Measurements from ENCODE around the gene ATP11A.
"Not testable (repeated sequence)": the region's sequence is repeated elsewhere in the genome, so short reads cannot be mapped to it uniquely, and the experiment has no call there.

Gene ATP11A

DNA sequence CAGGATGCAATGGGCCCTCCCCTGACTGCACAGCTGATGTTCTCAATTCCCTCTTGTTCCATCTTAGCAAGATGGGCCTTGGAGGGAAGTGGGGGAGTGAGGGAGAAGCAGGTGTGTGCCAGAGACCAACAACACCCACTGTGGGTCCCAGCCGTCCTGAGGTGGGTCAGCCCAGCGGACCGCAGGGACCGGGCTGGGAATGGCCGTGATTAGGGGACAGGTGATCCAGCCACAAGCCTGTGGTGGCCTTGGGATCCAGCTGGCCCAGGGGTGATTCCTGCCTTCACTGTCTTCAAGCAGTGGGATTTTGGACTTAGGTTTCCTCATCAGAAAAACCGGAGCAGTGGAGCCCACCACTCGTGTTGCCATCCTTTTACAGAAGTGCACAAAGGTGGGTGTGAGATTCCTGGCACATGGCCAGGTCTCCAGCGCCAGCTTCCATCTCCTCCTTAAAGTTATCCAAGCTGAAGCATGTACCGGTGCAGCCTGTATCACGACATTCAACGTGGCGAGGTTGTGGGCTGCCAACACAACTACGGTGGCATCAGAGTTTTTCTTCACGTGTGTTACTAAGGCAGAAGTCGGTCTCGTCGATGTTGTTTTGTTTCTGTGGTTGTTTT lies 9.0 kb upstream of the ATP11A start:
- DNase-seq (ENCODE audit: low spot score), result no peak
- H3K27ac ChIP-seq (ENCODE audit: poor library complexity, severe bottlenecking), result no peak overlapping the region
- H3K4me3 ChIP-seq (ENCODE audit: severe bottlenecking), result no peak overlapping the region
- peaks cover 2% of the 10 kb centered on the region for H3K27me3 ChIP-seq (ENCODE audit: insufficient read depth, poor library complexity, severe bottlenecking)
- no peaks in the 10 kb centered on the region for H3K36me3 ChIP-seq (ENCODE audit: low read depth)
- H3K9me3 ChIP-seq (ENCODE audit: severe bottlenecking), result no peaks in the 10 kb centered on the region
- no peaks in the 10 kb centered on the region for H3K4me1 ChIP-seq (ENCODE audit: insufficient read depth, poor library complexity, severe bottlenecking)
- no peak for ATAC-seq (ENCODE audit: low read depth)
- TF ChIP-seq, protein P1, sequence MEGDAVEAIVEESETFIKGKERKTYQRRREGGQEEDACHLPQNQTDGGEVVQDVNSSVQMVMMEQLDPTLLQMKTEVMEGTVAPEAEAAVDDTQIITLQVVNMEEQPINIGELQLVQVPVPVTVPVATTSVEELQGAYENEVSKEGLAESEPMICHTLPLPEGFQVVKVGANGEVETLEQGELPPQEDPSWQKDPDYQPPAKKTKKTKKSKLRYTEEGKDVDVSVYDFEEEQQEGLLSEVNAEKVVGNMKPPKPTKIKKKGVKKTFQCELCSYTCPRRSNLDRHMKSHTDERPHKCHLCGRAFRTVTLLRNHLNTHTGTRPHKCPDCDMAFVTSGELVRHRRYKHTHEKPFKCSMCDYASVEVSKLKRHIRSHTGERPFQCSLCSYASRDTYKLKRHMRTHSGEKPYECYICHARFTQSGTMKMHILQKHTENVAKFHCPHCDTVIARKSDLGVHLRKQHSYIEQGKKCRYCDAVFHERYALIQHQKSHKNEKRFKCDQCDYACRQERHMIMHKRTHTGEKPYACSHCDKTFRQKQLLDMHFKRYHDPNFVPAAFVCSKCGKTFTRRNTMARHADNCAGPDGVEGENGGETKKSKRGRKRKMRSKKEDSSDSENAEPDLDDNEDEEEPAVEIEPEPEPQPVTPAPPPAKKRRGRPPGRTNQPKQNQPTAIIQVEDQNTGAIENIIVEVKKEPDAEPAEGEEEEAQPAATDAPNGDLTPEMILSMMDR (IDR thresholded peaks at IDR 0.05; ENCODE audit: poor library complexity, severe bottlenecking), result no peak

DNA sequence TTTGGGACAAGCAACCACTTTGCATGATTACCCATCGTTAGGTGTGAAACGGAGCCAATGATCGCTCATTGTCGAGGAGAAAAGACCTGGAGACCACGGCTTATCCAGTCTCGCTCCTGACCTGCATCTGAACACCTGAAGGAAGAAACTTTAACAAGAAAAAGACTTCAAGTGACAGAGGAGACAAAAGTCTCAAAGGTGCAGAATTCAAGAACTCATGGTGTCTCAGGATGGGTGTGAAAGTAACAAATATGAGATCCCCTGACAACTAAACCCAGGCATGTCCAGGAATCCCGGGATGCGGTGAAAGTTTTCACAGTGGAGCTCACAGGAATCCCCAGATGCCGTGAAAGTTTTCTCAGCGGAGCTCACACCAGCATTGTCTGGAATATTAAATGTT lies 6.3 kb upstream of the ATP11A start:
- DNase-seq (ENCODE audit: low spot score) (no peak), ATAC-seq (ENCODE audit: low read depth) (no peak)
- H3K36me3 ChIP-seq (ENCODE audit: low read depth), result no peaks in the 10 kb centered on the region
- no peak overlapping the region for H3K27ac ChIP-seq (ENCODE audit: poor library complexity, severe bottlenecking)
- no peaks in the 10 kb centered on the region for H3K27me3 ChIP-seq (ENCODE audit: insufficient read depth, poor library complexity, severe bottlenecking)
- no peaks in the 10 kb centered on the region for H3K9me3 ChIP-seq (ENCODE audit: severe bottlenecking)
- TF ChIP-seq, protein P1 (IDR thresholded peaks at IDR 0.05; ENCODE audit: poor library complexity, severe bottlenecking), result no peak
- H3K4me3 ChIP-seq (ENCODE audit: severe bottlenecking), result no peak overlapping the region
- H3K4me1 ChIP-seq (ENCODE audit: insufficient read depth, poor library complexity, severe bottlenecking), result no peaks in the 10 kb centered on the region

- TF ChIP-seq, protein P1 (IDR thresholded peaks at IDR 0.05; ENCODE audit: poor library complexity, severe bottlenecking), result no peak
- Histone ChIP-seq H3K27ac (ENCODE audit: poor library complexity, severe bottlenecking) (no peak overlapping the region), H3K4me3 (ENCODE audit: severe bottlenecking) (no peak overlapping the region), H3K36me3 (ENCODE audit: low read depth) (no peaks in the 10 kb centered on the region), H3K27me3 (ENCODE audit: insufficient read depth, poor library complexity, severe bottlenecking) (no peaks in the 10 kb centered on the region), H3K9me3 (ENCODE audit: severe bottlenecking) (no peaks in the 10 kb centered on the region), H3K4me1 (ENCODE audit: insufficient read depth, poor library complexity, severe bottlenecking) (no peaks in the 10 kb centered on the region)
- DNase-seq (ENCODE audit: low spot score) (no peak), ATAC-seq (ENCODE audit: low read depth) (no peak)
These were observed 5.6 kb upstream of the ATP11A start for GRCh38 chr13:112684071-112684845.

DNA sequence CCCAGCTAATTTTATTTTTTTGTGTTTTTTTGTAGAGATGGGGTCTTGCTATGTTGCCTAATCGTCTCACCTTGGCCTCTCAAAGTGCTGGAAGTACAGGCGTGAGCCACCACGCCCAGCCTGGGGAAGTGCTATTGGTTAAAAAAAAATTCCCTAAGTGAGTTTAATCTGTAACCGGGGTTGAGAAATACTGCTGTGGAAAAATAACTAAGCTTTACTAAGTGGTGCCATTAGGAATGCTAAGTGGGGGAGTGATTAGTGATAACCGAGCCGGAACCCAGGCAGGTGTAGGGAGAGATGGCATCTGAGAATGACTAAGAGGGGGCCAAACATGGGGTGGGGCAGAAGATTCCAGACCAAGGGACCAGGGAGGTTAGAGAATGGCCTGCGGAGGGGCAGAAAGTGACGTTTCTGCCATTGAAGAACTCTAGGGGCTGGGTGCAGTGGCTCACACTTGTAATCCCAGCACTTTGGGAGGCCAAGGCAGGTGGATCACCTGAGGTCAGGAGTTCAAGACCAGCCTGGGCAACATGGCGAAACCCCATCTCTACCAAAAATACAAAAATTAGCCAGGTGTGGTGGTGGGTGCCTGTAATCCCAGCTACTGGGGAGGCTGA lies 4.5 kb upstream of the ATP11A start:
- H3K36me3 ChIP-seq (ENCODE audit: low read depth); H3K27ac ChIP-seq (ENCODE audit: poor library complexity, severe bottlenecking); ATAC-seq (ENCODE audit: low read depth); H3K4me1 ChIP-seq (ENCODE audit: insufficient read depth, poor library complexity, severe bottlenecking); H3K27me3 ChIP-seq (ENCODE audit: insufficient read depth, poor library complexity, severe bottlenecking); H3K9me3 ChIP-seq (ENCODE audit: severe bottlenecking); DNase-seq (ENCODE audit: low spot score); H3K4me3 ChIP-seq (ENCODE audit: severe bottlenecking): not testable (repeated sequence)

GRCh38 chr13:112685896-112686295 lies 3.9 kb upstream of the ATP11A start:
- no peak for DNase-seq (ENCODE audit: low spot score)
- ATAC-seq (ENCODE audit: low read depth), result no peak
- no peaks in the 10 kb centered on the region for H3K9me3 ChIP-seq (ENCODE audit: severe bottlenecking)
- H3K36me3 ChIP-seq (ENCODE audit: low read depth), result no peaks in the 10 kb centered on the region
- H3K4me1 ChIP-seq (ENCODE audit: insufficient read depth, poor library complexity, severe bottlenecking), result no peaks in the 10 kb centered on the region
- H3K27ac ChIP-seq (ENCODE audit: poor library complexity, severe bottlenecking), result no peak overlapping the region
- TF ChIP-seq, protein P1 (IDR thresholded peaks at IDR 0.05; ENCODE audit: poor library complexity, severe bottlenecking), result no peak
- H3K4me3 ChIP-seq (ENCODE audit: severe bottlenecking), result no peak overlapping the region
- H3K27me3 ChIP-seq (ENCODE audit: insufficient read depth, poor library complexity, severe bottlenecking), result no peaks in the 10 kb centered on the region

Data from RWPE2 (cell line).